ENCODE data around the gene ABHD15. TPM values are rescaled to one million over a fixed set of nuclear protein-coding genes. Genes with fewer than 3 reads are reported as not detected.

The ABHD15 gene
- total RNA-seq, 4 donors from 2014 or later = 19.0 to 41.2 (median 32.2) TPM

GRCh38 chr17:29595943-29596774 is 29.3 kb upstream of the ABHD15 start:
- Histone ChIP-seq H3K27ac (no peak overlapping the region), H3K27me3 (no peaks in the 10 kb centered on the region), H3K4me1 (peaks cover 0 to 27% (median 22%) of the 10 kb centered on the region in 4 donors), H3K4me3 (no peak overlapping the region), H3K36me3 (no peaks in the 10 kb centered on the region), H3K9me3 (no peaks in the 10 kb centered on the region)
- DNase-seq = no peak
- no peak for TF ChIP-seq CTCF (IDR thresholded peaks at IDR 0.05)
- TF ChIP-seq POLR2A (IDR thresholded peaks at IDR 0.05) = no peak

DNA sequence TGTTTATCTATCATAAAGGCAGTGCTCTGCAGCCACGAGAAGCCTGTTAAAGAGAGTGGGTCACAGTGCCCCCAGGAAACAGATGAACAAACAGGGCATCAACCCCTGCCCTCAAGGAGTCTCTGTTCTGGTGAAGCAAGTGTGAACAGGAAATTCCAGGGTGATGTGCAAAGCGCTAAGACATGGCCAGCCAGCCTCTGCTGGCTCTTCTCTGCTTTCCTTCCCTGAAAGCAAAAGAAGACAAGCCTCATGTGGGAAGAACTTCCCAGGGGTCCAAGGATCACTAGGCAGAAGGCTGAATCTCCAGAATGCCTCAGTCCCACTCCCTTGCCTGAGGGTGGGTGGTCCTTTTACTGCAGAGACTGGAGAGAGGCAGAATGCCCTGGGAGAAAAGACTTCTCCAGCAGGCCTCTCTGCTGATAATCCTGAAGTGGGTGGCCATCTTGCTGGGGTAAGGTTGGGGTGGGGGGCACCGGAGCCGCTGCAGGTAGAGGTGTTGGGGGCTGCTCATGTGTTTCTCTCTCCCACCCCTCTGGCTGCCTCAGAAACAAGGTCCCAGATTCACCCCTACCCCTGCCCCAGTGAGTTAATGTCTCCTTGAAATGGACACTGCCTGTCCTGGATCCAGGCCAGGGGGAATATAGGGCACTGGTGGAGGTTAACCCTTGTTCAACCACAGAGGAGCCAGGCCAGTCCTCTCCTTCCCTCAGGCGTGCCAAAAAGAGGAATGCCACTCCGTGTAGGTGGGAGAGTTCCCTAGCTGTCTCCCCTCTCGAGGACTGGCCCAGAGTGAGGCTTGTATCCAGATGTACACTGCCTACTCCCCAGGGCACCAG is 28.5 kb upstream of the ABHD15 start:
- no peak overlapping the region for H3K27ac ChIP-seq
- H3K4me1 ChIP-seq = peaks cover 2 to 35% (median 27%) of the 10 kb centered on the region in 4 donors
- no peak for DNase-seq
- no peaks in the 10 kb centered on the region for H3K36me3 ChIP-seq
- no peaks in the 10 kb centered on the region for H3K27me3 ChIP-seq
- H3K9me3 ChIP-seq = no peaks in the 10 kb centered on the region
- TF ChIP-seq POLR2A (IDR thresholded peaks at IDR 0.05) = no peak
- TF ChIP-seq CTCF (IDR thresholded peaks at IDR 0.05) = no peak
- no peak overlapping the region for H3K4me3 ChIP-seq

GRCh38 chr17:29594519-29595090 is 27.8 kb upstream of the ABHD15 start:
- peak in 1 of 3 donors; percentile 44 for DNase-seq
- H3K4me3 ChIP-seq = no peak overlapping the region
- H3K36me3 ChIP-seq = no peaks in the 10 kb centered on the region
- no peaks in the 10 kb centered on the region for H3K9me3 ChIP-seq
- H3K4me1 ChIP-seq = peaks cover 9 to 42% (median 32%) of the 10 kb centered on the region in 4 donors
- no peak overlapping the region for H3K27ac ChIP-seq
- H3K27me3 ChIP-seq = no peaks in the 10 kb centered on the region
- TF ChIP-seq POLR2A (IDR thresholded peaks at IDR 0.05) (no peak), CTCF (IDR thresholded peaks at IDR 0.05) (no peak)

GRCh38 chr17:29593591-29594518 is 27.0 kb upstream of the ABHD15 start:
- Histone ChIP-seq H3K4me3 (peak overlapping the region; percentile 47 to 83 (median 77)), H3K27me3 (no peaks in the 10 kb centered on the region), H3K27ac (peak overlapping the region in 1 of 4 donors; percentile 49), H3K36me3 (no peaks in the 10 kb centered on the region), H3K4me1 (peaks cover 9 to 42% (median 32%) of the 10 kb centered on the region in 4 donors), H3K9me3 (no peaks in the 10 kb centered on the region)
- DNase-seq = peak in 1 of 3 donors; percentile 47
- no peak for TF ChIP-seq POLR2A (IDR thresholded peaks at IDR 0.05)
- peak in 2 of 6 experiments; percentile 17 to 19 for TF ChIP-seq CTCF (IDR thresholded peaks at IDR 0.05)

Measured in Peyer's patch (tissue), 4 donors.